ENCODE measurements around the gene TMEM205.
"Not testable (repeated sequence)": the region's sequence is repeated elsewhere in the genome, so short reads cannot be mapped to it uniquely, and the experiment has no call there.

Gene TMEM205

GRCh38 chr19:11363881-11364280 lies 17.8 kb upstream of the TMEM205 start:
- H3K27me3 ChIP-seq = no peaks in the 10 kb centered on the region
- no peaks in the 10 kb centered on the region for H3K9me3 ChIP-seq (replicated peaks in 1 of 11)
- TF ChIP-seq Cebpa-rat (IDR thresholded peaks at IDR 0.05) = no peak

GRCh38 chr19:11361771-11362731 lies 16.0 kb upstream of the TMEM205 start:
- no peak overlapping the region for H3K4me3 ChIP-seq
- H3K27me3 ChIP-seq = no peaks in the 10 kb centered on the region
- H3K36me3 ChIP-seq = peaks cover 0 to 81% (median 12%) of the 10 kb centered on the region in 11 experiments; a peak in 12 of 22 replicates
- H3K4me1 ChIP-seq = peaks cover 0 to 5% (median 1%) of the 10 kb centered on the region in 10 experiments; a peak in 7 of 20 replicates
- H3K9me3 ChIP-seq (replicated peaks in 1 of 11) = no peaks in the 10 kb centered on the region
- peaks cover 0 to 49% (median 0%) of the 10 kb centered on the region in 11 experiments; a peak in 8 of 22 replicates for H4K20me1 ChIP-seq
- H3K4me2 ChIP-seq = no peak overlapping the region
- no peak for TF ChIP-seq Cebpa-rat (IDR thresholded peaks at IDR 0.05)
- H3K9ac ChIP-seq = no peak overlapping the region
- H3K27ac ChIP-seq = no peak overlapping the region

More at GRCh38 chr19:11363881-11364280, 17.8 kb upstream of the TMEM205 start:
- H3K4me3 ChIP-seq = no peak overlapping the region
- no peak overlapping the region for H3K9ac ChIP-seq
- peaks cover 0 to 88% (median 12%) of the 10 kb centered on the region in 11 experiments; a peak in 13 of 22 replicates for H3K36me3 ChIP-seq
- no peak overlapping the region for H3K27ac ChIP-seq
- peaks cover 0 to 3% (median 0%) of the 10 kb centered on the region in 10 experiments; a peak in 1 of 20 replicates for H3K4me1 ChIP-seq
- no peak overlapping the region for H3K4me2 ChIP-seq
- peaks cover 0 to 32% (median 0%) of the 10 kb centered on the region in 11 experiments; a peak in 6 of 22 replicates for H4K20me1 ChIP-seq

GRCh38 chr19:11361037-11361770 lies 15.1 kb upstream of the TMEM205 start:
- no peak overlapping the region for H3K9ac ChIP-seq
- H3K36me3 ChIP-seq = peaks cover 0 to 78% (median 12%) of the 10 kb centered on the region in 11 experiments; a peak in 12 of 22 replicates

GRCh38 chr19:11359421-11359820 lies 13.4 kb upstream of the TMEM205 start:
- no peak overlapping the region for H3K9ac ChIP-seq
- peaks cover 0 to 61% (median 12%) of the 10 kb centered on the region in 11 experiments; a peak in 11 of 22 replicates for H3K36me3 ChIP-seq
- H3K9me3 ChIP-seq (replicated peaks in 1 of 11) = no peaks in the 10 kb centered on the region
- TF ChIP-seq Cebpa-rat (IDR thresholded peaks at IDR 0.05) = no peak
- peaks cover 6 to 25% (median 18%) of the 10 kb centered on the region in 10 experiments; a peak in 18 of 20 replicates for H3K4me1 ChIP-seq
- no peaks in the 10 kb centered on the region for H3K27me3 ChIP-seq
- H3K4me3 ChIP-seq = no peak overlapping the region
- no peak overlapping the region for H3K4me2 ChIP-seq
- H4K20me1 ChIP-seq = peaks cover 0 to 49% (median 0%) of the 10 kb centered on the region in 11 experiments; a peak in 9 of 22 replicates
- H3K27ac ChIP-seq = no peak overlapping the region

More at GRCh38 chr19:11361037-11361770, 15.1 kb upstream of the TMEM205 start:
- Histone ChIP-seq H3K27me3 (no peaks in the 10 kb centered on the region), H3K4me3 (no peak overlapping the region), H3K9me3 (replicated peaks in 1 of 11) (no peaks in the 10 kb centered on the region), H4K20me1 (peaks cover 0 to 56% (median 0%) of the 10 kb centered on the region in 11 experiments; a peak in 9 of 22 replicates), H3K27ac (no peak overlapping the region), H3K4me1 (peaks cover 0 to 14% (median 10%) of the 10 kb centered on the region in 10 experiments; a peak in 14 of 20 replicates), H3K4me2 (no peak overlapping the region)
- TF ChIP-seq Cebpa-rat (IDR thresholded peaks at IDR 0.05) = no peak

- Histone ChIP-seq H4K20me1 (peaks cover 0 to 39% (median 0%) of the 10 kb centered on the region in 11 experiments; a peak in 9 of 22 replicates), H3K27me3 (no peaks in the 10 kb centered on the region), H3K4me3 (peak overlapping the region in 3 of 10 experiments; percentile 51 to 73 (median 65); a peak in 5 of 20 replicates), H3K9ac (no peak overlapping the region), H3K4me2 (peak overlapping the region in 10 of 11 experiments; percentile 76 to 98 (median 88); a peak in 14 of 22 replicates), H3K27ac (no peak overlapping the region), H3K9me3 (replicated peaks in 1 of 11) (no peaks in the 10 kb centered on the region), H3K4me1 (peaks cover 6 to 25% (median 18%) of the 10 kb centered on the region in 10 experiments; a peak in 18 of 20 replicates), H3K36me3 (peaks cover 0 to 35% (median 11%) of the 10 kb centered on the region in 11 experiments; a peak in 10 of 22 replicates)
- no peak for TF ChIP-seq Cebpa-rat (IDR thresholded peaks at IDR 0.05)
Measured at GRCh38 chr19:11356676-11357550, 10.8 kb upstream of the TMEM205 start.

- no peaks in the 10 kb centered on the region for H3K9me3 ChIP-seq (replicated peaks in 1 of 11)
- H3K27ac ChIP-seq = peak overlapping the region in 2 of 11 experiments; percentile 80 to 81; a peak in 5 of 22 replicates
- H3K27me3 ChIP-seq = no peaks in the 10 kb centered on the region
- peaks cover 10 to 26% (median 18%) of the 10 kb centered on the region in 10 experiments; a peak in 18 of 20 replicates for H3K4me1 ChIP-seq
- H4K20me1 ChIP-seq = peaks cover 0 to 31% (median 0%) of the 10 kb centered on the region in 11 experiments; a peak in 8 of 22 replicates
- H3K9ac ChIP-seq = peak overlapping the region in 9 of 11 experiments; percentile 70 to 80 (median 76); a peak in 16 of 22 replicates
- H3K36me3 ChIP-seq = peaks cover 0 to 27% (median 2%) of the 10 kb centered on the region in 11 experiments; a peak in 10 of 22 replicates
- peak overlapping the region; percentile 50 to 73 (median 60); a peak in 17 of 20 replicates for H3K4me3 ChIP-seq
- no peak for TF ChIP-seq Cebpa-rat (IDR thresholded peaks at IDR 0.05)
- peak overlapping the region; percentile 76 to 98 (median 87) for H3K4me2 ChIP-seq
Measured at GRCh38 chr19:11356074-11356397, 10.0 kb upstream of the TMEM205 start.

GRCh38 chr19:11355160-11356073 lies 9.3 kb upstream of the TMEM205 start, which contains the start of gene PLPPR2:
TSS of gene PLPPR2 (plus strand) at chr19:11355432. CDS start at chr19:11357674, 2,242 bp downstream.
- H3K4me1 ChIP-seq = peaks cover 11 to 30% (median 18%) of the 10 kb centered on the region in 10 experiments; a peak in 18 of 20 replicates
- H3K36me3 ChIP-seq = peaks cover 0 to 20% (median 0%) of the 10 kb centered on the region in 11 experiments; a peak in 7 of 22 replicates
- peak within 1 kb of the TSS; percentile 50 to 73 (median 60) for H3K4me3 ChIP-seq
- H4K20me1 ChIP-seq = peaks cover 0 to 29% (median 0%) of the 10 kb centered on the region in 11 experiments; a peak in 8 of 22 replicates
- H3K27me3 ChIP-seq = no peaks in the 10 kb centered on the region
- peak within 1 kb of the TSS; percentile 76 to 98 (median 87) for H3K4me2 ChIP-seq
- TF ChIP-seq Cebpa-rat (IDR thresholded peaks at IDR 0.05) = no peak
- H3K9me3 ChIP-seq (replicated peaks in 1 of 11) = no peaks in the 10 kb centered on the region
- H3K27ac ChIP-seq = peak within 1 kb of the TSS in 10 of 11 experiments; percentile 42 to 81 (median 63); a peak in 16 of 22 replicates
- H3K9ac ChIP-seq = peak within 1 kb of the TSS; percentile 62 to 80 (median 75); a peak in 21 of 22 replicates

GRCh38 chr19:11354102-11354501 lies 8.0 kb upstream of the TMEM205 start:
- H3K9ac ChIP-seq; H3K9me3 ChIP-seq (replicated peaks in 1 of 11); H3K4me2 ChIP-seq; H3K4me3 ChIP-seq; H3K27me3 ChIP-seq; H3K27ac ChIP-seq: not testable (repeated sequence)
- Histone ChIP-seq H3K4me1 (peaks cover 11 to 29% (median 18%) of the 10 kb centered on the region in 10 experiments; a peak in 18 of 20 replicates), H3K36me3 (peaks cover 0 to 13% (median 0%) of the 10 kb centered on the region in 11 experiments; a peak in 5 of 22 replicates), H4K20me1 (peaks cover 0 to 25% (median 0%) of the 10 kb centered on the region in 11 experiments; a peak in 8 of 22 replicates)
